Measurements from ENCODE around the gene LIN37. TPM values are rescaled to one million over a fixed set of nuclear protein-coding genes. Genes with fewer than 3 reads are reported as not detected.
"Not testable (repeated sequence)": the region's sequence is repeated elsewhere in the genome, so short reads cannot be mapped to it uniquely, and the experiment has no call there.

Gene LIN37
- total RNA-seq, 1 experiment from 2014 or later: 7.4 TPM

DNA sequence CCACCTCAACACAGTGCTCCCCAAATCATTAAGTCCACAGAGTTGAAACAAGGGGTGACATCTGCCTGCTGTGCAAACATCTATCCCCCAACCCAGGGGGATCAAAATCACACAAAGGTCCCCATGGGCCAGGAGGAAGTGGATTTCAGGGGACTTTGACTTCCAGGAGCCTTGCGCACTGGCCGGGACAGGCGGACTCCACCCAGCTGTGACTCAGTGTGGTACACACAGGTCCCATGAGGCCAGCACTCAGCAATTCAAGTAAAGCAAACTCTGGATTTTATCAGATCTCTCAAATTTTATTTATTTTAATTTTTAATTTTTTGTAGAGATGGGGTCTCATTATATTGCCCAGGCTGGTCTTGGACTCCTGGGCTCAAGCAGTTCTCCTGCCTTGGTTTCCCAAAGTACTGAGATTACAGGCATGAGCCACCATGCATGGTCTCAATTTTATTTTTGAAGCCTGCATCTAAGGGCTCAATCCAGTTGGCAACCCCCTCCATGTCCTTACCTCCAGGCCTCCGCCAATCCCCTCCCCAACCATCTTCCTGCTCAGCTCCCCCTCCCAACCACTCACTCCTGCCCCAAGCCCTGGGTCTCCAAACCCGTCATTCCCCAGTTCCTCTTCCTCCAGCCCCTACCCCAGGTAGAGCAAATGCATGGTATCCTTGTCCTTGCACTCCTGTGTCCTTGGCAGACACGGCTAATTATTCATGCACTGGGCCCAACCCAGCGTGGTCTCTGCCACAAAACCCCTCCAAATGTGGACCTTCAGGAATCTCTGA lies 45.2 kb downstream of the LIN37 start:
- in situ Hi-C loops (cut with HindIII; ENCODE audit: low pct_unique_long_range_greater_than_20kb, low sequenced_read_pairs): no loop called here
- no peak for DNase-seq (ENCODE audit: low read depth)

DNA sequence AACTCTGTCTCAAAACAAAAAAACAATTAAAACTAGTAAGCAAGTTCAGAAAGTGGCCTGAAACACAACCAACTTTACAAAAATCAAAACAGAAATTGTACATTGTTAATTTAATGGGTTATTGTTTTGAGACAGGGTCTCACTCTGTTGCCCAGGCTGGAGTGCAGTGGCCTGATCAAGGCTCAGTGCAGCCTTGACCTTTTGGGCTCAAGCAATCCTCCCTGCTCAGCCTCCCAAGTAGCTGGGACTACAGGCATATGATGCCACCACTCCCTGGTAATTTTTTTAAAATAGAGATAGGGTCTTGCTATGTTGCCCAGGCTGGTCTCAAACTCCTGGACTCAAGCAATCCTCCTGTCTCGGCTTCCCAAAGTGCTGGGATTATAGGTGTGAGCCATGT lies 47.2 kb downstream of the LIN37 start:
- DNase-seq (ENCODE audit: low read depth); in situ Hi-C loops (cut with HindIII; ENCODE audit: low pct_unique_long_range_greater_than_20kb, low sequenced_read_pairs): not testable (repeated sequence)

DNA sequence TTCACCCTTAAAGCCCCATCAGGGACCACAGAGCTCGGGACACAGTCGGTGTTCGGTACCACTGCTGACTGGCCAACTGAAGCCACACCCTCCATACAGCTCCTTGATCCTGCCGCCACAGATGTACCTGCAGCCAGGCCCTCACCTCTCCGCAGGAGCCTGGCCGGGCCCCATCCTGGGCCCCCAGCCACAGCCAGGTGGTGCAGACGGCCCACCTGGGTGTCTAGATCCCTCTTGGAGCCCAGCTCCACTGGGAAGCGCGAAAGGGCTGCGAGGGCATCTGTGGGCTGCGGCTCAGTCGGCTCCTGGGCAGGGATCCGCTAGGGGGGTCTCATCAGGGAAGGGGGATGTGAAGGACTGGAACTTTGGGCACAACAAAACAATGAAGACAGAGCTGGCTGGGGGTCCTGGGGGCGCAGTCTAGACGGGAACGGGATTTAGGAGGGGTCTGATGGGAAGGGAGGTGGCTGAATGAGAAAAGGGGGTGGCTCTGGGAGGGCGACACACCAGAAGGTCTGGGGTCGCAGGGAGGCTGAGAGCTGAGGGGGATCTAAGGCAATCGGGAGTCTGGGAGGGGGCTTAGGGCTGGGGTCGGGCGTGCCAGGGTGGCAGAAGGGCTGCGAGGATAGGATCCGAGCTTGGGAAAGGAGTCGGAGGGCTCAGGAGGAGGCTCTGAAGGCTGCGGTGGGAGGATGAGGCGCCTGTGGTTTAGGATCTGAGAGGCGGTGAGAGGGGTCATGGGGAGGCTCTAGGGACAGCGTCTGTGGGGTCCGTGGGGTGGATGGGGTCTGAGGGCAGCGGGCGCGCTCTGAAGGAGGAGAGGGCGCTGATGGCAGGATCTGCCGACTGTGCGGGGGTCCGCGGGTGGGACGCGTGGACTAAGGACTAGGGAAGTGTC lies 48.5 kb downstream of the LIN37 start:
- in situ Hi-C loops (cut with HindIII; ENCODE audit: low pct_unique_long_range_greater_than_20kb, low sequenced_read_pairs): no loop called here
- no peak for DNase-seq (ENCODE audit: low read depth)

DNA sequence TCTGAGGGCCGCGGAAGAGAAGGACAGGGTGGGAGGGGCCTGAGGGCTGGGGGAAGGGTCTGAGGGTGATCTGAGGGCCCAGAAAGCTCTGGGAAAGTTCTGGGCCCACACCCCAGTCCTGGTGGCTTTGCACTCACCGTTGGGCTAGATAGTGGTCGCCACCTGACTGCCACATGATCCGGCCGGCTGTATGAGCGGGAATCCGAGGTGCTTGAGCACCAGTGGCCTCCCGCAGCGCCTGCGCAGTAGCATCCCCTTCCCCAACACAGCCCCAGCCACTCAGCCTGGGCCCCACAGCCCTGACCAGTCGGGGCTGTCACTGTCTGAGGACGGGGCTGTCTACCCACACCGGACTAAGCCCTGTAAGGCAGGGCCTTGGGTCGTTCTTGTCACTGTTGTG lies 49.3 kb downstream of the LIN37 start:
- in situ Hi-C loops (cut with HindIII; ENCODE audit: low pct_unique_long_range_greater_than_20kb, low sequenced_read_pairs): no loop called here

DNA sequence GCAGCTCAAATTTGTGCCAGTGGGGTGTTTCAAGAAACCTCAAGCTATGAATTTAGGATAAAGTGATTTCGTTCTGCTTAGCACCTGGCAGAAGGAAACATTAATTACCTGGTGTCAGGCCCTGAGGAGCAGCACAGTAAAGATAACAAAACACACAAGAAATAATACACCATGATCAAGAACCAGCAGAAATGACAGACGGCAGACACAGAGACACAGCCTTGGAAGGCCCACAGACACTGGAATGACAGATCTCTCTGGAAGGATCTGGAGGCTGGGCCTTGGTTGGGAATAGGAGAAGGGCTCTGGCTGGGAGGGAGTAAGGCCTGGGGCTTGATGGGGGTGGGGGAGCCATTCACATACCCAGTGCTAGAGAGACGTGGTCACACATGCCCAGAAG lies 53.5 kb downstream of the LIN37 start:
- no peak for DNase-seq (ENCODE audit: low read depth)
- in situ Hi-C loops (cut with HindIII; ENCODE audit: low pct_unique_long_range_greater_than_20kb, low sequenced_read_pairs): no loop called here

More for the DNA sequence above, 49.3 kb downstream of the LIN37 start:
- no peak for DNase-seq (ENCODE audit: low read depth)

Other genes starting within 250 kb of the LIN37 start
- gene DMKN, start 234.9 kb upstream of the LIN37 start, total RNA-seq (2014; rRNA removed; shearing (Covaris generic); ENCODE audit: low replicate concordance): not detected in 2 replicates
- gene SBSN, start 220.3 kb upstream of the LIN37 start, total RNA-seq (2014; rRNA removed; shearing (Covaris generic); ENCODE audit: low replicate concordance): not detected in 2 replicates
- not detected in 2 replicates for gene GAPDHS, start 215.1 kb upstream of the LIN37 start, total RNA-seq (2014; rRNA removed; shearing (Covaris generic); ENCODE audit: low replicate concordance)
- 218 and 221 TPM in 2 replicates for gene TMEM147, start 202.9 kb upstream of the LIN37 start, total RNA-seq (2014; rRNA removed; shearing (Covaris generic); ENCODE audit: low replicate concordance)
- not detected in 2 replicates for gene ATP4A, start 184.9 kb upstream of the LIN37 start, total RNA-seq (2014; rRNA removed; shearing (Covaris generic); ENCODE audit: low replicate concordance)
- not detected in 2 replicates for gene PMIS2, start 162.4 kb upstream of the LIN37 start, total RNA-seq (2014; rRNA removed; shearing (Covaris generic); ENCODE audit: low replicate concordance)
- 28.8 and 34.4 TPM in 2 replicates for gene HAUS5, start 135.8 kb upstream of the LIN37 start, total RNA-seq (2014; rRNA removed; shearing (Covaris generic); ENCODE audit: low replicate concordance)
- 171 and 180 TPM in 2 replicates for gene RBM42, start 119.5 kb upstream of the LIN37 start, total RNA-seq (2014; rRNA removed; shearing (Covaris generic); ENCODE audit: low replicate concordance)
- 0.64 TPM in 1 of 2 replicates, not detected in the other for gene ETV2, start 106.8 kb upstream of the LIN37 start, total RNA-seq (2014; rRNA removed; shearing (Covaris generic); ENCODE audit: low replicate concordance)
- gene COX6B1, start 100.3 kb upstream of the LIN37 start, total RNA-seq (2014; rRNA removed; shearing (Covaris generic); ENCODE audit: low replicate concordance): 438 and 558 TPM in 2 replicates
- not detected in 2 replicates for gene UPK1A, start 82.1 kb upstream of the LIN37 start, total RNA-seq (2014; rRNA removed; shearing (Covaris generic); ENCODE audit: low replicate concordance)
- gene ZBTB32, start 44.0 kb upstream of the LIN37 start, total RNA-seq (2014; rRNA removed; shearing (Covaris generic); ENCODE audit: low replicate concordance): not detected in 2 replicates
- gene KMT2B, start 30.6 kb upstream of the LIN37 start, total RNA-seq (2014; rRNA removed; shearing (Covaris generic); ENCODE audit: low replicate concordance): 2.8 and 12.9 TPM in 2 replicates
- gene IGFLR1, start 6.1 kb upstream of the LIN37 start, total RNA-seq (2014; rRNA removed; shearing (Covaris generic); ENCODE audit: low replicate concordance): 10.1 and 18.1 TPM in 2 replicates
- 7.1 and 14.1 TPM in 2 replicates for gene U2AF1L4, start 3.2 kb upstream of the LIN37 start, total RNA-seq (2014; rRNA removed; shearing (Covaris generic); ENCODE audit: low replicate concordance)
- gene PSENEN, start 2.9 kb upstream of the LIN37 start, total RNA-seq (2014; rRNA removed; shearing (Covaris generic); ENCODE audit: low replicate concordance): 151 and 186 TPM in 2 replicates
- not detected in 2 replicates for gene HSPB6, start 8.5 kb downstream of the LIN37 start, total RNA-seq (2014; rRNA removed; shearing (Covaris generic); ENCODE audit: low replicate concordance)
- 8.0 and 9.8 TPM in 2 replicates for gene PROSER3, start 9.6 kb downstream of the LIN37 start, total RNA-seq (2014; rRNA removed; shearing (Covaris generic); ENCODE audit: low replicate concordance)
- gene ARHGAP33, start 27.0 kb downstream of the LIN37 start, total RNA-seq (2014; rRNA removed; shearing (Covaris generic); ENCODE audit: low replicate concordance): 2.2 and 3.5 TPM in 2 replicates
- gene PRODH2, start 64.3 kb downstream of the LIN37 start, total RNA-seq (2014; rRNA removed; shearing (Covaris generic); ENCODE audit: low replicate concordance): 0.17 TPM in 1 of 2 replicates, not detected in the other
- gene NPHS1, start 103.9 kb downstream of the LIN37 start, total RNA-seq (2014; rRNA removed; shearing (Covaris generic); ENCODE audit: low replicate concordance): 0.41 and 0.88 TPM in 2 replicates
- gene KIRREL2, start 108.3 kb downstream of the LIN37 start, total RNA-seq (2014; rRNA removed; shearing (Covaris generic); ENCODE audit: low replicate concordance): not detected in 2 replicates
- 53.9 and 58.7 TPM in 2 replicates for gene APLP1, start 120.0 kb downstream of the LIN37 start, total RNA-seq (2014; rRNA removed; shearing (Covaris generic); ENCODE audit: low replicate concordance)
- gene NFKBID, start 152.0 kb downstream of the LIN37 start, total RNA-seq (2014; rRNA removed; shearing (Covaris generic); ENCODE audit: low replicate concordance): 4.8 and 5.8 TPM in 2 replicates
- 0.88 TPM in 1 of 2 replicates, not detected in the other for gene HCST, start 154.0 kb downstream of the LIN37 start, total RNA-seq (2014; rRNA removed; shearing (Covaris generic); ENCODE audit: low replicate concordance)
- gene TYROBP, start 159.7 kb downstream of the LIN37 start, total RNA-seq (2014; rRNA removed; shearing (Covaris generic); ENCODE audit: low replicate concordance): not detected in 2 replicates
- 4.4 and 9.7 TPM in 2 replicates for gene LRFN3, start 187.8 kb downstream of the LIN37 start, total RNA-seq (2014; rRNA removed; shearing (Covaris generic); ENCODE audit: low replicate concordance)
- gene SDHAF1, start 246.6 kb downstream of the LIN37 start, total RNA-seq (2014; rRNA removed; shearing (Covaris generic); ENCODE audit: low replicate concordance): 54.3 and 64.8 TPM in 2 replicates

All from Caki2 (cell line).